IMR-90 (cell line): Measurements from ENCODE around the gene LRCOL1. TPM values are rescaled to one million over a fixed set of nuclear protein-coding genes. Genes with fewer than 3 reads are reported as not detected.

ENCODE experiments used
- ATAC-seq: fragments of 200-7000 bp; cut with Tn5 transposase; 2 replicates; pipeline ENCODE4 v1.9.1; 2020; ENCODE audit warnings: low read depth, mild to moderate bottlenecking, moderate library complexity
- BruUV-seq: library from RNA; stranded (reverse); fragments of 400-500 nt; replicated peaks from 2 replicates; lab custom pipeline; 2021; lab: Mats Ljungman, UMichigan
- CTCF ChIA-PET: fragments of 300-600 bp; formaldehyde crosslinking; extraction: SDS; loops from one replicate; lab custom pipeline; 2021; ENCODE audit warnings: antibody characterized with exemption; lab: Yijun Ruan, JAX
- POLR2A ChIA-PET: fragments of 300-600 bp; sonication (Branson Sonifier 250); formaldehyde crosslinking; loops from one replicate; lab custom pipeline; 2022; ENCODE audit warnings: antibody characterized with exemption; ENCODE audit not compliant: unreplicated experiment; lab: Charles Lee
- DNase-seq: peaks from one replicate; pipeline ENCODE4 v3.0.0; 2013
- H2AFZ ChIP-seq: replicated peaks from 2 replicates; pipeline ENCODE3; 2013; ENCODE audit warnings: low read length, mild to moderate bottlenecking; ENCODE audit not compliant: poor library complexity
- H2AK5ac ChIP-seq: 2 replicates; pipeline ENCODE4 v1.6.1; 2013; ENCODE audit warnings: low read depth, low read length, inconsistent platforms
- H2AK9ac ChIP-seq: replicated peaks from 2 replicates; pipeline ENCODE3; 2013; ENCODE audit warnings: mild to moderate bottlenecking, low read depth, low read length, moderate library complexity; ENCODE audit not compliant: poor library complexity
- H2BK120ac ChIP-seq: 2 replicates; pipeline ENCODE4 v1.6.1; 2013; ENCODE audit warnings: low read depth, low read length, inconsistent platforms
- H2BK15ac ChIP-seq: 3 replicates; pipeline ENCODE4 v1.6.1; 2013; ENCODE audit warnings: low read depth, low read length, inconsistent platforms
- H2BK20ac ChIP-seq: 2 replicates; pipeline ENCODE4 v1.6.1; 2013; ENCODE audit warnings: low read depth, mild to moderate bottlenecking, inconsistent platforms, low read length, moderate library complexity
- H2BK5ac ChIP-seq: 2 replicates; pipeline ENCODE4 v1.6.1; 2013; ENCODE audit warnings: mild to moderate bottlenecking, low read depth, low read length, inconsistent platforms; ENCODE audit not compliant: poor library complexity, severe bottlenecking
- H3K14ac ChIP-seq: replicated peaks from 2 replicates; pipeline ENCODE4 v1.6.1; 2013; ENCODE audit warnings: low read depth, low read length, inconsistent platforms
- H3K18ac ChIP-seq: 2 replicates; pipeline ENCODE4 v1.6.1; 2013; ENCODE audit warnings: low read depth, low read length, control low read depth
- H3K23ac ChIP-seq: 2 replicates; pipeline ENCODE4 v1.6.1; 2013; ENCODE audit warnings: low read depth, low read length, inconsistent platforms
- H3K27ac ChIP-seq: 2 replicates; pipeline ENCODE4 v1.5.1; 2013; ENCODE audit warnings: mild to moderate bottlenecking, control low read depth, low read length; ENCODE audit not compliant: insufficient read depth
- H3K27me3 ChIP-seq: 2 replicates; pipeline ENCODE4 v1.6.1; 2013; ENCODE audit warnings: low read length; ENCODE audit not compliant: control insufficient read depth, insufficient read depth
- H3K36me3 ChIP-seq: 2 replicates; pipeline ENCODE4 v1.6.1; 2013; ENCODE audit warnings: low read length, mixed read lengths; ENCODE audit not compliant: control insufficient read depth, insufficient read depth
- H3K4ac ChIP-seq: 2 replicates; pipeline ENCODE4 v1.6.1; 2013; ENCODE audit warnings: low read depth, low read length, inconsistent platforms
- H3K4me1 ChIP-seq: 2 replicates; pipeline ENCODE4 v1.6.1; 2013; ENCODE audit warnings: low read length, mixed read lengths; ENCODE audit not compliant: control insufficient read depth, insufficient read depth
- H3K4me2 ChIP-seq: 2 replicates; pipeline ENCODE4 v1.6.1; 2013; ENCODE audit warnings: low read depth, mild to moderate bottlenecking, control low read depth, low read length, moderate library complexity
- H3K4me3 ChIP-seq: 2 replicates; pipeline ENCODE4 v1.5.1; 2013; ENCODE audit warnings: low read depth, mild to moderate bottlenecking, control low read depth, low read length, moderate library complexity; ENCODE audit not compliant: insufficient read depth
- H3K56ac ChIP-seq: 2 replicates; pipeline ENCODE4 v1.6.1; 2013; ENCODE audit warnings: low read length, inconsistent platforms; ENCODE audit not compliant: insufficient read depth; ENCODE audit errors: extremely low read depth
- H3K79me1 ChIP-seq, 2 experiments: 2 replicates each; pipeline ENCODE4 v1.6.1; 2013; ENCODE audit warnings: low read length in 2 of 2, inconsistent platforms in 1 of 2, low read depth in 1 of 2
- H3K9ac ChIP-seq: 2 replicates; pipeline ENCODE4 v1.6.1; 2013; ENCODE audit warnings: low read depth, low read length, control low read depth
- H3K9me1 ChIP-seq: 2 replicates; pipeline ENCODE4 v1.6.1; 2013; ENCODE audit warnings: low read length, inconsistent platforms; ENCODE audit not compliant: insufficient read depth
- H3K9me3 ChIP-seq: 2 replicates; pipeline ENCODE4 v1.6.1; 2013; ENCODE audit warnings: low read length; ENCODE audit not compliant: control insufficient read depth, insufficient read depth
- H4K20me1 ChIP-seq: 2 replicates; pipeline ENCODE4 v1.6.1; 2013; ENCODE audit warnings: low read length, inconsistent platforms; ENCODE audit not compliant: insufficient read depth
- H4K5ac ChIP-seq: 2 replicates; pipeline ENCODE4 v1.6.1; 2013; ENCODE audit warnings: mild to moderate bottlenecking, low read depth, low read length, control low read depth
- H4K8ac ChIP-seq, 2 experiments: 2 replicates each; pipeline ENCODE4 v1.6.1; 2013; ENCODE audit warnings: low read depth in 2 of 2, low read length in 2 of 2, control low read depth in 1 of 2, inconsistent platforms in 1 of 2
- H4K91ac ChIP-seq: 2 replicates; pipeline ENCODE4 v1.6.1; 2013; ENCODE audit warnings: low read depth, low read length, inconsistent platforms; ENCODE audit not compliant: insufficient read depth
- BHLHE40 ChIP-seq: fragments of 150-350 bp; IDR thresholded peaks from 2 replicates; pipeline ENCODE4 v1.6.1; 2016; ENCODE audit warnings: mild to moderate bottlenecking, low read depth, low read length
- CEBPB ChIP-seq: IDR thresholded peaks from 2 replicates; pipeline ENCODE4 v1.6.1; 2012; ENCODE audit warnings: low read depth, low read length, improper control_type of control experiment
- CHD1 ChIP-seq: IDR thresholded peaks from 2 replicates; pipeline ENCODE4 v1.6.1; 2012; ENCODE audit warnings: low read depth, low read length, improper control_type of control experiment
- FOS ChIP-seq: fragments of 150-350 bp; IDR thresholded peaks from 2 replicates; pipeline ENCODE4 v1.6.1; 2016; ENCODE audit warnings: low read depth, low read length
- MAFK ChIP-seq: IDR thresholded peaks from 2 replicates; pipeline ENCODE4 v1.6.1; 2012; ENCODE audit warnings: low read depth, low read length, improper control_type of control experiment
- MAZ ChIP-seq: IDR thresholded peaks from 2 replicates; pipeline ENCODE4 v1.6.1; 2012; ENCODE audit warnings: low read depth, mild to moderate bottlenecking, low read length, improper control_type of control experiment, moderate library complexity, borderline replicate concordance
- MXI1 ChIP-seq: IDR thresholded peaks from 2 replicates; pipeline ENCODE4 v1.6.1; 2012; ENCODE audit warnings: low read depth, mild to moderate bottlenecking, low read length, moderate library complexity, borderline replicate concordance
- NFE2L2 ChIP-seq: fragments of 150-350 bp; IDR thresholded peaks from 2 replicates; pipeline ENCODE4 v1.6.1; 2016; ENCODE audit warnings: low read depth, mild to moderate bottlenecking, low read length
- POLR2A ChIP-seq: IDR thresholded peaks from 2 replicates; pipeline ENCODE4 v1.6.1; 2012; ENCODE audit warnings: mild to moderate bottlenecking, low read depth, low read length
- RAD21 ChIP-seq: IDR thresholded peaks from 2 replicates; pipeline ENCODE4 v1.6.1; 2012; ENCODE audit warnings: low read length, improper control_type of control experiment
- RCOR1 ChIP-seq: IDR thresholded peaks from 2 replicates; pipeline ENCODE4 v1.6.1; 2012; ENCODE audit warnings: mild to moderate bottlenecking, low read length, improper control_type of control experiment; ENCODE audit not compliant: insufficient replicate concordance
- RFX5 ChIP-seq: IDR thresholded peaks from 2 replicates; pipeline ENCODE4 v1.8.0; 2012; ENCODE audit warnings: low read depth, mild to moderate bottlenecking, low read length, moderate library complexity
- SMC3 ChIP-seq: fragments of 150-350 bp; IDR thresholded peaks from 2 replicates; pipeline ENCODE4 v1.6.1; 2016; ENCODE audit warnings: low read depth, mild to moderate bottlenecking, antibody characterized with exemption, low read length, moderate library complexity
- whole genome bisulfite sequencing, 2 experiments: methylation state at CpG; one replicate each; pipeline versions ENCODE4 v1.1.5 to v1.1.7; 2013; ENCODE audit warnings: missing lambda C conversion rate in 2 of 2; ENCODE audit not compliant: insufficient read length in 1 of 2; ENCODE audit errors: extremely low coverage in 2 of 2; 5-methylcytosine and 5-hydroxymethylcytosine counted together
- dilution Hi-C: fragments of 300-500 bp; cut with HindIII; formaldehyde crosslinking; loops from one replicate; pipeline ENCODE4 v1.14.3; 2018; ENCODE audit warnings: low sequenced_read_pairs; ENCODE audit not compliant: unreplicated experiment
- in situ Hi-C: fragments of 300-500 bp; cut with MboI; formaldehyde crosslinking; loops from 3 replicates; pipeline ENCODE4 v1.14.3; 2019; ENCODE audit warnings: low sequenced_read_pairs, inconsistent platforms, mixed read lengths
- intact Hi-C: fragments of 100-400 bp; cut with micrococcal nuclease; formaldehyde crosslinking; loops from 2 replicates; pipeline ENCODE4 v1.10.0; 2022
- polyA plus RNA-seq, 3 experiments: library from polyadenylated mRNA; depleted of rRNA; stranded (reverse); fragments of >200 nt; gene quantifications; 2 replicates each; pipeline ENCODE4 v1.2.3, GENCODE V29; 2012; ENCODE audit warnings: low replicate concordance in 1 of 3
- total RNA-seq: library from RNA; depleted of rRNA; stranded (reverse); fragments of >200 nt; gene quantifications from 2 replicates; pipeline ENCODE4 v1.2.3, GENCODE V29; 2012
- TF ChIP-seq, protein P1 (sequence below): fragments of 150-350 bp; IDR thresholded peaks from 2 replicates; pipeline ENCODE4 v1.6.1; 2017; ENCODE audit warnings: mild to moderate bottlenecking, antibody characterized with exemption, low read length, low read depth
- TF ChIP-seq, protein P2 (sequence below): fragments of 150-350 bp; IDR thresholded peaks from 2 replicates; pipeline ENCODE4 v1.6.1; 2016; ENCODE audit warnings: low read depth, mild to moderate bottlenecking, low read length, moderate library complexity, borderline replicate concordance
- TF ChIP-seq, protein P3 (sequence below): conservative IDR thresholded peaks from 2 replicates; pipeline ENCODE4 v1.5.1; 2012; ENCODE audit warnings: mild to moderate bottlenecking, low read depth, low read length, improper control_type of control experiment

Gene LRCOL1
- total and polyA plus RNA-seq, 2 of the 4 experiments (the other 2 are of a cell fraction), result 1.0 TPM; not detected in 1

DNA sequence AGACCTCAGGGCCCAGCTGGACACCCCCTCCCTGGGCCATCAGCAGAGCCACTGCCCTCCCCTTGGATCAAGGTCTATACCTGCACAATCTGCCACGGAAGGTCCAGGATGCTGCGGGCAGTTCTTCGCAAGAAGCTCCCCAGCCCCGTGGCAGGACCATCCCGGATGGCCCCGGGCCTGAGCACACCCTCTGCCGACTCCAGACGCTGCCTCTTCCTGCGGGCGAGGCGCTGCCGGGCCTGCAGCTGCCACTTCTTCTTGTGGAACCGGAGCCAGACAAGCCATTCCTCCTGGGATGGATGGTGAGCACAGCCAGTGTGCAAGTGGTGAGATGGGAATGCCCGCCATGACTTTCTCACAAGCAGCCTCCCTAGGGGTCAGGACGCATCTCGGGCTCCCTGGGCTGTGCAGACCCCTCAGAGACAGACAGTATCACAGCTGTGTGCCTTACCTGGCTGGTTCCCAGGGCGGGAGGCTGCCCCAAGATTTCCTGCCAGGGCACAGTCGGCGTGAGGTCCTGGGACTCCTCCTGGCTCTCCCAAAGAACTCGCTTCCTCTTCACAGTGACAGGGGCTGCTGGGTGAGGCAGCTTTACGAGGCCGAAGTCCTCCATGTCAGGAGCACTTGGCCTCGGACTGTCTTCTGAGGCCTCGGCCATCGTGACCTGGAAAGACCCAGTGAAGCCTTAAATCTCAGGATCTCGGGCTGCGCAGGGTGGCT is 39.0 kb upstream of the LRCOL1 start:
- WGBS, 2 experiments, result 91% methylated on average over 20 of the region's 27 CpGs; no CpG with 5 or more reads in 1 of the 2 experiments
- no peak overlapping the region for H3K4me2 ChIP-seq
- no peak overlapping the region for H2AFZ ChIP-seq
- H4K8ac ChIP-seq, result no peak overlapping the region
- H4K5ac ChIP-seq, result no peak overlapping the region
- no peak overlapping the region for H2AK9ac ChIP-seq
- no TSS peak for BruUV-seq
- H3K27me3 ChIP-seq, result no peaks in the 10 kb centered on the region
- H3K4me3 ChIP-seq, result no peak overlapping the region
- peaks cover 23% of the 10 kb centered on the region for H3K36me3 ChIP-seq
- H2BK15ac ChIP-seq, result no peak overlapping the region
- in situ Hi-C loops (no loop called here), intact Hi-C loops (no loop called here), dilution Hi-C loops (no loop called here)
- no peak overlapping the region for H4K91ac ChIP-seq
- no peaks in the 10 kb centered on the region for H3K79me1 ChIP-seq
- no peak overlapping the region for H2BK120ac ChIP-seq
- H2BK5ac ChIP-seq, result no peak overlapping the region
- H2AK5ac ChIP-seq, result no peak overlapping the region
- no peak overlapping the region for H3K56ac ChIP-seq
- H4K20me1 ChIP-seq, result no peaks in the 10 kb centered on the region; the same call in 1 of the 2 replicates
- H3K27ac ChIP-seq, result no peak overlapping the region
- DNase-seq, result no peak
- H3K9ac ChIP-seq, result no peak overlapping the region
- no peak for ATAC-seq
- POLR2A ChIA-PET, result no interaction called here
- CTCF ChIA-PET, result no interaction called here
- H3K9me3 ChIP-seq, result no peaks in the 10 kb centered on the region
- H3K18ac ChIP-seq, result no peak overlapping the region
- H3K9me1 ChIP-seq, result no peaks in the 10 kb centered on the region
- no peak overlapping the region for H3K23ac ChIP-seq
- H3K4me1 ChIP-seq, result no peaks in the 10 kb centered on the region
- H2BK20ac ChIP-seq, result no peak overlapping the region
- TF ChIP-seq RAD21 (no peak), FOS (no peak), MAFK (no peak), CHD1 (no peak), RFX5 (no peak), MAZ (no peak), CEBPB (no peak), BHLHE40 (no peak), SMC3 (no peak), POLR2A (no peak), NFE2L2 (no peak), RCOR1 (no peak), MXI1 (no peak)
- TF ChIP-seq, protein P1, sequence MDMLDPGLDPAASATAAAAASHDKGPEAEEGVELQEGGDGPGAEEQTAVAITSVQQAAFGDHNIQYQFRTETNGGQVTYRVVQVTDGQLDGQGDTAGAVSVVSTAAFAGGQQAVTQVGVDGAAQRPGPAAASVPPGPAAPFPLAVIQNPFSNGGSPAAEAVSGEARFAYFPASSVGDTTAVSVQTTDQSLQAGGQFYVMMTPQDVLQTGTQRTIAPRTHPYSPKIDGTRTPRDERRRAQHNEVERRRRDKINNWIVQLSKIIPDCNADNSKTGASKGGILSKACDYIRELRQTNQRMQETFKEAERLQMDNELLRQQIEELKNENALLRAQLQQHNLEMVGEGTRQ, result no peak
- TF ChIP-seq, protein P2, sequence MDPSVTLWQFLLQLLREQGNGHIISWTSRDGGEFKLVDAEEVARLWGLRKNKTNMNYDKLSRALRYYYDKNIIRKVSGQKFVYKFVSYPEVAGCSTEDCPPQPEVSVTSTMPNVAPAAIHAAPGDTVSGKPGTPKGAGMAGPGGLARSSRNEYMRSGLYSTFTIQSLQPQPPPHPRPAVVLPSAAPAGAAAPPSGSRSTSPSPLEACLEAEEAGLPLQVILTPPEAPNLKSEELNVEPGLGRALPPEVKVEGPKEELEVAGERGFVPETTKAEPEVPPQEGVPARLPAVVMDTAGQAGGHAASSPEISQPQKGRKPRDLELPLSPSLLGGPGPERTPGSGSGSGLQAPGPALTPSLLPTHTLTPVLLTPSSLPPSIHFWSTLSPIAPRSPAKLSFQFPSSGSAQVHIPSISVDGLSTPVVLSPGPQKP, result no peak
- TF ChIP-seq, protein P3, sequence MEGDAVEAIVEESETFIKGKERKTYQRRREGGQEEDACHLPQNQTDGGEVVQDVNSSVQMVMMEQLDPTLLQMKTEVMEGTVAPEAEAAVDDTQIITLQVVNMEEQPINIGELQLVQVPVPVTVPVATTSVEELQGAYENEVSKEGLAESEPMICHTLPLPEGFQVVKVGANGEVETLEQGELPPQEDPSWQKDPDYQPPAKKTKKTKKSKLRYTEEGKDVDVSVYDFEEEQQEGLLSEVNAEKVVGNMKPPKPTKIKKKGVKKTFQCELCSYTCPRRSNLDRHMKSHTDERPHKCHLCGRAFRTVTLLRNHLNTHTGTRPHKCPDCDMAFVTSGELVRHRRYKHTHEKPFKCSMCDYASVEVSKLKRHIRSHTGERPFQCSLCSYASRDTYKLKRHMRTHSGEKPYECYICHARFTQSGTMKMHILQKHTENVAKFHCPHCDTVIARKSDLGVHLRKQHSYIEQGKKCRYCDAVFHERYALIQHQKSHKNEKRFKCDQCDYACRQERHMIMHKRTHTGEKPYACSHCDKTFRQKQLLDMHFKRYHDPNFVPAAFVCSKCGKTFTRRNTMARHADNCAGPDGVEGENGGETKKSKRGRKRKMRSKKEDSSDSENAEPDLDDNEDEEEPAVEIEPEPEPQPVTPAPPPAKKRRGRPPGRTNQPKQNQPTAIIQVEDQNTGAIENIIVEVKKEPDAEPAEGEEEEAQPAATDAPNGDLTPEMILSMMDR, result no peak
- no peak overlapping the region for H3K4ac ChIP-seq
- no peak overlapping the region for H3K14ac ChIP-seq
